OCI-LY1 (cell line): ENCODE measurements around the gene RNASE8.

ENCODE experiments used
- H2AFZ ChIP-seq: fragments of 200-600 bp; sonication (generic), shearing (Covaris generic); 2 replicates; pipeline ENCODE4 v1.6.0; 2014; ENCODE audit warnings: antibody characterized with exemption, mild to moderate bottlenecking, low read length
- H3F3A ChIP-seq: fragments of 200-600 bp; sonication (generic), shearing (Covaris generic); 2 replicates; pipeline ENCODE4 v1.6.0; 2014; ENCODE audit warnings: mild to moderate bottlenecking, antibody characterized with exemption, low read length, moderate library complexity; ENCODE audit not compliant: insufficient read depth
- H3K27ac ChIP-seq: fragments of 200-600 bp; sonication (generic); 2 replicates; pipeline ENCODE4 v1.5.1; 2014; ENCODE audit warnings: low read length, mixed run types, mild to moderate bottlenecking, low read depth; ENCODE audit not compliant: poor library complexity, severe bottlenecking
- H3K27me3 ChIP-seq: fragments of 200-600 bp; sonication (generic); 2 replicates; pipeline ENCODE4 v1.6.0; 2014; ENCODE audit warnings: antibody characterized with exemption, mild to moderate bottlenecking, low read length, moderate library complexity; ENCODE audit not compliant: insufficient read depth
- H3K36me3 ChIP-seq: fragments of 200-600 bp; sonication (generic); 2 replicates; pipeline ENCODE4 v1.6.1; 2014; ENCODE audit warnings: mild to moderate bottlenecking, antibody characterized with exemption, low read length, moderate library complexity, mixed read lengths; ENCODE audit not compliant: insufficient read depth
- H3K4me1 ChIP-seq: fragments of 200-600 bp; sonication (generic); 2 replicates; pipeline ENCODE4 v1.5.1; 2014; ENCODE audit warnings: mild to moderate bottlenecking, low read length, moderate library complexity; ENCODE audit not compliant: insufficient read depth, severe bottlenecking
- H3K4me2 ChIP-seq: fragments of 200-600 bp; sonication (generic), shearing (Covaris generic); 2 replicates; pipeline ENCODE4 v1.6.1; 2014; ENCODE audit warnings: low read length
- H3K4me3 ChIP-seq: fragments of 200-600 bp; sonication (generic); 2 replicates; pipeline ENCODE4 v1.5.1; 2014; ENCODE audit warnings: low read length, low read depth, mild to moderate bottlenecking, mixed read lengths; ENCODE audit not compliant: poor library complexity, severe bottlenecking
- H3K79me2 ChIP-seq: fragments of 200-600 bp; shearing (Covaris generic); 2 replicates; pipeline ENCODE4 v1.6.1; 2016; ENCODE audit warnings: mixed run types, low read length, mixed read lengths; ENCODE audit not compliant: insufficient read depth
- H3K9ac ChIP-seq: fragments of 200-600 bp; sonication (generic), shearing (Covaris generic); 2 replicates; pipeline ENCODE4 v1.6.1; 2014; ENCODE audit warnings: mild to moderate bottlenecking, low read length, mixed read lengths
- H3K9me2 ChIP-seq: fragments of 200-600 bp; sonication (generic), shearing (Covaris generic); 2 replicates; pipeline ENCODE4 v1.6.1; 2014; ENCODE audit warnings: low read depth, mild to moderate bottlenecking, low read length, mixed read lengths
- H3K9me3 ChIP-seq: fragments of 200-600 bp; shearing (Covaris generic); 2 replicates; pipeline ENCODE4 v1.6.1; 2014; ENCODE audit warnings: low read length, mixed read lengths
- H4K20me1 ChIP-seq: fragments of 200-600 bp; sonication (generic), shearing (Covaris generic); 2 replicates; pipeline ENCODE4 v1.6.0; 2016; ENCODE audit warnings: mild to moderate bottlenecking, low read length; ENCODE audit not compliant: insufficient read depth
- CTCF ChIP-seq: fragments of 200-600 bp; sonication (generic), shearing (Covaris generic); IDR thresholded peaks from 2 replicates; pipeline ENCODE4 v1.5.1; 2017; ENCODE audit warnings: mild to moderate bottlenecking, antibody characterized with exemption, low read length, moderate library complexity, mixed read lengths
- EZH2 ChIP-seq: fragments of 200-600 bp; sonication (generic), shearing (Covaris generic); IDR thresholded peaks from 2 replicates; pipeline ENCODE4 v1.8.0; 2017; ENCODE audit warnings: borderline replicate concordance, mixed run types, mild to moderate bottlenecking, antibody characterized with exemption, low read length, moderate library complexity, mixed read lengths

RNASE8 gene

DNA sequence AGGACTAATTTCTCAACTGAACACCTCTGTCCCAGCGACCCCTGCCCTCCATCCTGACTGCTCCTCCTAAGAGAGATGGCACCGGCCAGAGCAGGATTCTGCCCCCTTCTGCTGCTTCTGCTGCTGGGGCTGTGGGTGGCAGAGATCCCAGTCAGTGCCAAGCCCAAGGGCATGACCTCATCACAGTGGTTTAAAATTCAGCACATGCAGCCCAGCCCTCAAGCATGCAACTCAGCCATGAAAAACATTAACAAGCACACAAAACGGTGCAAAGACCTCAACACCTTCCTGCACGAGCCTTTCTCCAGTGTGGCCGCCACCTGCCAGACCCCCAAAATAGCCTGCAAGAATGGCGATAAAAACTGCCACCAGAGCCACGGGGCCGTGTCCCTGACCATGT is 14.7 kb upstream of the RNASE8 start:
- no peaks in the 10 kb centered on the region for H3K79me2 ChIP-seq
- TF ChIP-seq CTCF (no peak), EZH2 (no peak)
- no peak overlapping the region for H3K4me2 ChIP-seq
- no peaks in the 10 kb centered on the region for H3F3A ChIP-seq
- H3K4me3 ChIP-seq = no peak overlapping the region
- no peaks in the 10 kb centered on the region for H3K9me3 ChIP-seq
- no peaks in the 10 kb centered on the region for H3K36me3 ChIP-seq
- H3K9ac ChIP-seq = no peak overlapping the region
- H3K27me3 ChIP-seq = no peaks in the 10 kb centered on the region; the same call in 1 of the 2 replicates
- H3K4me1 ChIP-seq = no peaks in the 10 kb centered on the region
- no peaks in the 10 kb centered on the region for H4K20me1 ChIP-seq
- H3K27ac ChIP-seq = no peak overlapping the region
- no peak overlapping the region for H2AFZ ChIP-seq
- no peaks in the 10 kb centered on the region for H3K9me2 ChIP-seq

- H3K9me2 ChIP-seq = no peaks in the 10 kb centered on the region
- no peak overlapping the region for H3K9ac ChIP-seq
- no peak overlapping the region for H2AFZ ChIP-seq
- H4K20me1 ChIP-seq = no peaks in the 10 kb centered on the region
- TF ChIP-seq EZH2 (no peak), CTCF (no peak)
- no peaks in the 10 kb centered on the region for H3K9me3 ChIP-seq
- H3K27me3 ChIP-seq = no peaks in the 10 kb centered on the region; the same call in 1 of the 2 replicates
- H3K27ac ChIP-seq = no peak overlapping the region
- H3K4me3 ChIP-seq = no peak overlapping the region
- H3K4me2 ChIP-seq = no peak overlapping the region
- H3K79me2 ChIP-seq = no peaks in the 10 kb centered on the region
- H3K36me3 ChIP-seq = no peaks in the 10 kb centered on the region
- no peaks in the 10 kb centered on the region for H3F3A ChIP-seq
- H3K4me1 ChIP-seq = no peaks in the 10 kb centered on the region
These were observed 14.1 kb upstream of the RNASE8 start for GRCh38 chr14:21043387-21043973.

- Histone ChIP-seq H3K27me3 (no peaks in the 10 kb centered on the region; the same call in 1 of the 2 replicates), H3K27ac (no peak overlapping the region), H3K9me2 (no peaks in the 10 kb centered on the region), H3K9ac (no peak overlapping the region), H3K9me3 (no peaks in the 10 kb centered on the region), H3K36me3 (no peaks in the 10 kb centered on the region), H3F3A (no peaks in the 10 kb centered on the region), H3K4me1 (no peaks in the 10 kb centered on the region), H2AFZ (no peak overlapping the region), H3K4me2 (no peak overlapping the region), H4K20me1 (no peaks in the 10 kb centered on the region), H3K4me3 (no peak overlapping the region), H3K79me2 (no peaks in the 10 kb centered on the region)
- no peak for TF ChIP-seq CTCF
These were observed 13.5 kb upstream of the RNASE8 start for GRCh38 chr14:21043974-21044618.
